ENCODE data around the gene PTPRN2. TPM values are rescaled to one million over a fixed set of nuclear protein-coding genes. Genes with fewer than 3 reads are reported as not detected.

PTPRN2 gene
- total and polyA plus RNA-seq, 2 of the 8 experiments (the other 6 are each of a cell fraction or from before 2014, with no cell fraction given): 2.6 to 4.5 TPM

- TF ChIP-seq CHD7 (IDR thresholded peaks at IDR 0.05; ENCODE audit: insufficient replicate concordance, low read length) (no peak), PHF8 (conservative IDR thresholded peaks at IDR 0.05; ENCODE audit: low read depth, low read length) (no peak), HDAC6 (IDR thresholded peaks at IDR 0.05; ENCODE audit: low read depth, low read length) (no peak), TCF12 (IDR thresholded peaks at IDR 0.05; ENCODE audit: low read depth, low read length) (no peak)
Measured at GRCh38 chr7:158592541-158592940, 4.9 kb upstream of the PTPRN2 start (continued).

Measured in H1 (cell line).